OCI-LY7 (cell line): ENCODE measurements around the gene GABPB2.

ENCODE experiments used
- CTCF ChIP-seq: fragments of 200-600 bp; sonication (generic); conservative IDR thresholded peaks from 2 replicates; pipeline ENCODE4 v1.5.1; 2014; ENCODE audit warnings: mild to moderate bottlenecking, antibody characterized with exemption, low read length, moderate library complexity, mixed read lengths
- EZH2phosphoT487 ChIP-seq: fragments of 200-600 bp; sonication (generic); IDR thresholded peaks from 2 replicates; pipeline ENCODE4 v1.6.1; 2018; ENCODE audit warnings: low read depth, borderline replicate concordance, mild to moderate bottlenecking, mixed run types, antibody characterized with exemption, low read length, moderate library complexity, mixed read lengths

GRCh38 chr1:151158326-151158725 is 87.8 kb downstream of the GABPB2 start:
- TF ChIP-seq CTCF (no peak), EZH2phosphoT487 (no peak)
